Measurements from ENCODE around the gene OBSL1.

The OBSL1 gene

DNA sequence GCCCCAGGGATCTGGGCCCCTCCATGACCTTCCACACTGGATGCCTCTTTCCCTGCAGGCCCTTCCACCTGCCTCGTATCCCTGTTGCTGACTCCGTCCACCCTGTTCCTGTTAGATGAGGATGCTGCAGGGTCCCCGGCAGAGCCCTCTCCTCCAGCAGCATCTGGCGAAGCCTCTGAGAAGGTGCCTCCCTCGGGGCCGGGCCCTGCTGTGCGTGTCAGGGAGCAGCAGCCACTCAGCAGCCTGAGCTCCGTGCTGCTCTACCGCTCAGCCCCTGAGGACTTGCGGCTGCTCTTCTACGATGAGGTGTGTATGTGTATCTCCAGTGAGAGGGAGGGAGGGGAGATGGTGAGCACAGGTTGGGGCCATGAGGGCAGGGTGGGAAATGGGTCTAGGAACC lies 43.7 kb upstream of the OBSL1 start:
- DNase-seq (ENCODE audit: extremely low read depth, low read depth), result no peak
- no peak overlapping the region for H3K4me3 ChIP-seq (replicated peaks; ENCODE audit: low read depth, low read length)
- TF ChIP-seq, protein P1, sequence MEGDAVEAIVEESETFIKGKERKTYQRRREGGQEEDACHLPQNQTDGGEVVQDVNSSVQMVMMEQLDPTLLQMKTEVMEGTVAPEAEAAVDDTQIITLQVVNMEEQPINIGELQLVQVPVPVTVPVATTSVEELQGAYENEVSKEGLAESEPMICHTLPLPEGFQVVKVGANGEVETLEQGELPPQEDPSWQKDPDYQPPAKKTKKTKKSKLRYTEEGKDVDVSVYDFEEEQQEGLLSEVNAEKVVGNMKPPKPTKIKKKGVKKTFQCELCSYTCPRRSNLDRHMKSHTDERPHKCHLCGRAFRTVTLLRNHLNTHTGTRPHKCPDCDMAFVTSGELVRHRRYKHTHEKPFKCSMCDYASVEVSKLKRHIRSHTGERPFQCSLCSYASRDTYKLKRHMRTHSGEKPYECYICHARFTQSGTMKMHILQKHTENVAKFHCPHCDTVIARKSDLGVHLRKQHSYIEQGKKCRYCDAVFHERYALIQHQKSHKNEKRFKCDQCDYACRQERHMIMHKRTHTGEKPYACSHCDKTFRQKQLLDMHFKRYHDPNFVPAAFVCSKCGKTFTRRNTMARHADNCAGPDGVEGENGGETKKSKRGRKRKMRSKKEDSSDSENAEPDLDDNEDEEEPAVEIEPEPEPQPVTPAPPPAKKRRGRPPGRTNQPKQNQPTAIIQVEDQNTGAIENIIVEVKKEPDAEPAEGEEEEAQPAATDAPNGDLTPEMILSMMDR (IDR thresholded peaks at IDR 0.05; ENCODE audit: low read depth, low read length, missing control alignments), result no peak

DNA sequence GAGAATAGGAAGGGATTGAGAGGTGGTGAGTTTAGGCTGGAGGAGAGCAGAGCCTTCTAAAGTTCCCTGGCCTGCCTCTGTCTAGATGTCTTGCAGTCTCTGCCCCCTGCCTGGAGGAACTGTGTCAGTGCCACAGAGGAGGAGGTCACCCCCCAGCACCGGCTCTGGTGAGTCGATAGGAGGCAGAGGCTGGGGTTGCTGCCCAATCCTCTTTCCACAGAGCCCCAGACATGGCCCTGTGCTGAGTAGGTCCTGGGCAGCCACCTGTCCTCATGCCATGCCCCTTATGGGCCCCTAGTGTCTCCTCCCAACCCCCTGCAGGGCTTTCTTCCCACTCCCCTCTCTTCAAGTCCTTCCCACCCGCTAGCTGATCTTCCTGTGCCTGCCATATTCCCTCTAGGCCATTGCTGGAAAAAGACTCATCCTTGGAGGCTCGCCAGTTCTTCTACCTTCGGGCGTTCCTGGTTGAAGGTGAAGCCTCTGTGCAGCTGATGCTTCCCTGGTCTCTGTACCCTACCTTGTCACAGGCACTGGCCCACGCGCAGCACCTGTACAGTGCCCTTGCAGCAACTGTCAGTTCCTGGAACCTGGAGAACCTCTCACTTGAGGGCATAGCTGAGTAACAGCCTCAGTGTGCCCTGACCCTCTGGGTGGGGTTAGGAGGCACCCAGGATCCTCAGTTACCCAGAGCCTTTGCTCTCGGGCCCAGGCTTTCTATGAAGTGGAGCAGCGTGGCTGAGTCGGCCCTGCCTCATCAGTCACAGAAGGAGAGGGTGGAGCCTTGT lies 42.9 kb upstream of the OBSL1 start:
- TF ChIP-seq, protein P1 (IDR thresholded peaks at IDR 0.05; ENCODE audit: low read depth, low read length, missing control alignments), result no peak
- no peak overlapping the region for H3K4me3 ChIP-seq (replicated peaks; ENCODE audit: low read depth, low read length)
- no peak for DNase-seq (ENCODE audit: extremely low read depth, low read depth)

DNA sequence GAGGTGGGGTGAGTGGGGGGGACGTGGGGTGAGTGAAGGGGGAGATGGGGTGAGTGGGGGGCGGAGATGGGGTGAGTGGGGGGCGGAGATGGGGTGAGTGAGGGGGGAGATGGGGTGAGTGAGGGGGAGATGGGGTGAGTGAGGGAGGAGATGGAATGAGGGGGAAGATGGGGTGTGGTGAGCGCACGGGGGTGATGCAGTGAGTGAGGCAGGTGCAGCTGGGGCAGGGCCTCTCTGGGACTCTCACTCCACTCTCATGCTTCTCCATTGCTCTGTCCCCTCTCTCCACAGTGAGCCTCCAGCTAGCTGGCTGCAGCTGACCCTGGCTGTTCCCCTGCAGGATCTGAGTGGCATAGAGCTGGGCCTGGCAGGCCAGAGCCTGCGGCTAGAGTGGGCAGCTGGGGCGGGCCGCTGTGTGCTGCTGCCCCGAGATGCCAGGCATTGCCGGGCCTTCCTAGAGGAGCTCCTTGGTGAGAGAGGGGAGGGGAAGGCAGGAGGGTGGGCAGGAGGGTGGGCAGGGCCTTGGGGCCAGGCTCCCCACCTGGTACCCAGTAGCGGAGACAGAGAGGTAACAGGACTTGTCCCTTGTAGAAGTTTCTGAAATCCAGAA lies 42.2 kb upstream of the OBSL1 start:
- DNase-seq (ENCODE audit: extremely low read depth, low read depth), result no peak

DNA sequence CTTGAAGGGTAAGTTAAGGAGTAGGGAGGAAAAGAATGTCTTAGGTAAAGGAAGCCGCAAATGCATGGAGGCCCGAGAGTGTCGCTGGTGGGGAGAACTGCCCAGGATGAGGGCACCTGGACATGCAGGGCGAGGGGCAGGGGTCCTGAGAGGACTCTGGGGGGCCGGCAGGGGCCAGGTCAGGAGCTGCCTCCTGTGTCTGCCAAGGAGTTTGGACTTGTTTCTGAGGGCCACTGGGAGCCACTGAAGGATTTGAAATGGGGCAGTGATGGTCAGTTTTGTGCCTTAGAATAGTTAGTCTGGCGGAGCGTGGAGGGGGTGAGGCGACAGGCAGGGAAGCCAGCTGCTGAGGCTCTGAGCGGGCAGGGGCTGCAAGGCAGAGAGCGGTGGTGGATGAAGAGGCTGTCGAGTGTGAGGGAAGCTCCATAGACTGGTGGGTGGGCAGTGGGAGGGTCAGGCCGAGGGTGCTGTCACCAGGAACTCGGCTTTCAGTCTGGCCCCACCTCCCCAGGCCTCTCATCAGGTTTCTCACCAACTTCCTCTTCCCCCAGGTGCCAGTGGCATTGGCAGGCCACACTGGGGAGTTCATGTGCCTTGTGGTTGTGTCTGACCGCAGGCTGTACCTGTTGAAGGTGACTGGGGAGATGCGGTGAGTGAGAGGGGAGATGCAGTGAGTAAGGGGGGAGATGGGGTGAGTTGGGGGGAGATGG lies 41.4 kb upstream of the OBSL1 start:
- TF ChIP-seq, protein P1 (IDR thresholded peaks at IDR 0.05; ENCODE audit: low read depth, low read length, missing control alignments), result no peak
- no peak overlapping the region for H3K4me3 ChIP-seq (replicated peaks; ENCODE audit: low read depth, low read length)
- no peak for DNase-seq (ENCODE audit: extremely low read depth, low read depth)

More for the DNA sequence above, 42.2 kb upstream of the OBSL1 start:
- TF ChIP-seq, protein P1 (IDR thresholded peaks at IDR 0.05; ENCODE audit: low read depth, low read length, missing control alignments), result no peak
- no peak overlapping the region for H3K4me3 ChIP-seq (replicated peaks; ENCODE audit: low read depth, low read length)

DNA sequence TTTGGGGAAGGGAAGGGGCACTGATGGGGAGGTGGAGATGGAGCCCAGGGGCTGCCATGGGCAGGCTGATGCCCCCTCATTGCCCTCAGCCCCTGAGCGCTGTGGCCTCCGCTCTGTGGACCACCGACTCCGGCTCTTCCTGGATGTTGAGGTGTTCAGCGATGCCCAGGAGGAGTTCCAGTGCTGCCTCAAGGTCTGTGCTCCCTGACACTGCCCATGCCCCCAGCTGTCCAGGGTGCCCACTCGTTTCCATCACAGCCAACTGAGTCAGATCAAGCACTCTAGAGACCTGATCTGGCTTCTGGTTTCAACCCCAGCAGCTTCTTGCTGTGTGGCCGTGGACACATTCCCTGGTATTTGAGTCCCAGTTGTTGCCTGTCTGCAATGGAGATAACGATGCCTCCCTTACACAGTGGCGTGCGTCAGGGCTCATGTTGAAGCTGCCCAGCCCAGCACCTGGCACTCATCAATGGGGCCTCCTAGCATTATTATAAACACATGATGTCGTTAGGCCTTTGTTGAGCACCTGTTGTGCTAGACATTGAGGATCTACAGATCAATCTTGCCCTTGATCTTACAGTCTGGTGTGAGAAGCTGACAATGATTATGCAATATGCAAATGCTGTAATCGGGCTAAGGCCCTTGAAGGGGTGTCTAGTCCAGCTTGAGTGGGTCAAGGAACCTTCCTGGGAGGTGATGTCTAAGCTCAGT lies 40.7 kb upstream of the OBSL1 start:
- DNase-seq (ENCODE audit: extremely low read depth, low read depth), result no peak
- TF ChIP-seq, protein P1 (IDR thresholded peaks at IDR 0.05; ENCODE audit: low read depth, low read length, missing control alignments), result no peak
- H3K4me3 ChIP-seq (replicated peaks; ENCODE audit: low read depth, low read length), result no peak overlapping the region

DNA sequence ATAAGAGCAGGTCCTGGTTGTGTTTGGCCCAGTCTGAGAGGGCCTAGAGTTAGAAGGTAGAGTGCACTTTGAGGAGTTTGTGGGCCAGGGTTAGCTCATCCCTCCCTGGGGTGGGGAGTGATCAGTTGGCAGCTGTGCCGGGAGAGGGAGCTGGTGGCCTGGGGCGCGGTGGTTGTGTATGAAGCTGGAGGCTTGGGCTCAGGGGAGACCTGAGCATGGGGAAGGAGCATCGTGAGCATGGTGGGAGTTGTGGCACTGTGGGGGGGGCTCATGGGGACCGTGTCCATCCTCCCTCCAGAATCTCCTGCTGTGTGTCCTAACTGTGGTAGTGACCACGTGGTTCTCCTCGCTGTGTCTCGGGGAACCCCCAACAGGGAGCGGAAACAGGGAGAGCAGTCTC lies 40.0 kb upstream of the OBSL1 start:
- TF ChIP-seq, protein P1 (IDR thresholded peaks at IDR 0.05; ENCODE audit: low read depth, low read length, missing control alignments), result no peak
- no peak overlapping the region for H3K4me3 ChIP-seq (replicated peaks; ENCODE audit: low read depth, low read length)
- no peak for DNase-seq (ENCODE audit: extremely low read depth, low read depth)
